OCI-LY3 (cell line): ENCODE results near the gene HOXA11.

ENCODE experiments used
- H2AFZ ChIP-seq: fragments of 200-600, 300-600 bp; shearing (Covaris generic); 2 replicates; pipeline ENCODE4 v1.6.0; 2014; ENCODE audit warnings: antibody characterized with exemption, low read depth, low read length
- H3K27ac ChIP-seq: fragments of 200-600, 300-600 bp; sonication (generic); 2 replicates; pipeline ENCODE4 v1.5.1; 2014; ENCODE audit warnings: mild to moderate bottlenecking, low read length, moderate library complexity, mixed read lengths
- H3K27me3 ChIP-seq: fragments of 200-600, 300-600 bp; sonication (generic); 2 replicates; pipeline ENCODE4 v1.6.1; 2014; ENCODE audit warnings: low read depth, low read length, mixed read lengths
- H3K36me3 ChIP-seq: fragments of 200-600, 300-600 bp; sonication (generic); replicated peaks from 2 replicates; pipeline ENCODE3; 2014; ENCODE audit warnings: low read depth, low read length, mixed read lengths
- H3K4me1 ChIP-seq: fragments of 300-600, 200-600 bp; sonication (generic); 2 replicates; pipeline ENCODE4 v1.6.1; 2014; ENCODE audit warnings: low read length, mixed read lengths
- H3K4me2 ChIP-seq: fragments of 200-600, 300-600 bp; sonication (generic); 2 replicates; pipeline ENCODE4 v1.6.1; 2014; ENCODE audit warnings: low read length, mixed read lengths
- H3K4me3 ChIP-seq: fragments of 300-600, 200-600 bp; sonication (generic); 2 replicates; pipeline ENCODE4 v1.5.1; 2014; ENCODE audit warnings: antibody characterized with exemption, mild to moderate bottlenecking, low read length, moderate library complexity
- H3K79me2 ChIP-seq: fragments of 300-600, 200-600 bp; shearing (Covaris generic); 2 replicates; pipeline ENCODE4 v1.6.1; 2014; ENCODE audit warnings: mild to moderate bottlenecking, low read length, mixed read lengths
- H3K9ac ChIP-seq: fragments of 300-600, 200-600 bp; shearing (Covaris generic); 2 replicates; pipeline ENCODE4 v1.6.0; 2014; ENCODE audit warnings: mild to moderate bottlenecking, low read length, moderate library complexity
- H3K9me3 ChIP-seq: fragments of 200-600, 300-600 bp; shearing (Covaris generic); 2 replicates; pipeline ENCODE4 v1.6.1; 2014; ENCODE audit warnings: low read length, mixed read lengths; ENCODE audit not compliant: insufficient read depth
- H4K20me1 ChIP-seq: fragments of 200-600, 300-600 bp; sonication (generic); 2 replicates; pipeline ENCODE4 v1.6.1; 2016; ENCODE audit warnings: low read length, mixed read lengths; ENCODE audit not compliant: insufficient read depth
- EZH2phosphoT487 ChIP-seq: fragments of 200-600 bp; shearing (Covaris generic); IDR thresholded peaks from 2 replicates; pipeline ENCODE4 v1.6.1; 2018; ENCODE audit warnings: antibody characterized with exemption, mixed run types, low read depth
- TF ChIP-seq, protein P1 (sequence below): fragments of 200-600, 300-600 bp; sonication (generic); IDR thresholded peaks from 2 replicates; pipeline ENCODE4 v1.5.1; 2014; ENCODE audit warnings: antibody characterized with exemption, low read length, low read depth

HOXA11 gene

DNA sequence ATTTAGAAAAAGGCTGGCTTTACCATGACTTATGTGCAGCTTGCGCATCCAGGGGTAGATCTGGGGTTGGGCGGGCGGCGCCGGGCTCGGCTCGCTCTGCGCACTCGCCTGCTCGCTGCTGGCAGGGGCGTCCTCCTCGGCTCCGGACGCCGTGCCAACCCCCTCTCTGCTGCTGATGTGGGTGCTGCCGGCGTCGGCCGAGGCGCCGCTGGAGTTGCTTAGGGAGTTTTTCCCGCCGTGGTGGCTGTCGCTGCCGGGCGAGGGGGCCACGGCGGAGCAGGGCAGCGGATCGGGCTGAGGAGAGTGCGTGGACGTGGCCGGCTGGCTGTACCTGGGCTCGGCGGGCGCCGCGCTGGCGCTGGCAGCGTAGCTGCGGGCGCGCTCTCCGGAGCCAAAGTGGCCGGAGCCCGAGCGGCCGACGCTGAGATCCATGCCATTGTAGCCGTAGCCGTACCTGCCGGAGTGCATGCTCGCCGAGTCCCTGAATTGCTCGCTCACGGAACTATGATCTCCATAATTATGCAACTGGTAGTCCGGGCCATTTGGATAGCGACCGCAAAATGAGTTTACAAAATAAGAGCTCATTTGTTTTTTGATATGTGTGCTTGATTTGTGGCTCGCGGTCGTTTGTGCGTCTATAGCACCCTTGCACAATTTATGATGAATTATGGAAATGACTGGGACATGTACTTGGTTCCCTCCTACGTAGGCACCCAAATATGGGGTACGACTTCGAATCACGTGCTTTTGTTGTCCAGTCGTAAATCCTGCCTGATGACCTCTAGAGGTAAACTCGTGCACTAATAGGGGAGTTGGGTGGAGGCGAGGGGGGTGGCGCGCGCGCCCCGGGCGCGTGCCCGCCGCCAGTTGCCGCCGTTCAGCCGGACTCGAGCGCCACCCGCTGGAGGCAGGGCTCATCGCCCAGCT is 41.7 kb downstream of the HOXA11 start, which contains the start of gene HOXA5:
Gene HOXA5 (minus strand): TSS at position 659 of the 927 bp plus-strand sequence. CDS start 74 bp downstream, at position 585.
- peak within 1 kb of the TSS; percentile 57 for H3K9ac ChIP-seq
- H3K4me1 ChIP-seq = 0 out of 2 replicates have a peak, but pooled peaks cover 3% of the 10 kb centered on the region
- no peaks in the 10 kb centered on the region for H4K20me1 ChIP-seq
- H3K27me3 ChIP-seq = no peaks in the 10 kb centered on the region; the same call in 1 of the 2 replicates
- H3K4me2 ChIP-seq = peak within 1 kb of the TSS; percentile 96
- H3K9me3 ChIP-seq = no peaks in the 10 kb centered on the region
- H3K36me3 ChIP-seq = no peaks in the 10 kb centered on the region
- TF ChIP-seq, protein P1, sequence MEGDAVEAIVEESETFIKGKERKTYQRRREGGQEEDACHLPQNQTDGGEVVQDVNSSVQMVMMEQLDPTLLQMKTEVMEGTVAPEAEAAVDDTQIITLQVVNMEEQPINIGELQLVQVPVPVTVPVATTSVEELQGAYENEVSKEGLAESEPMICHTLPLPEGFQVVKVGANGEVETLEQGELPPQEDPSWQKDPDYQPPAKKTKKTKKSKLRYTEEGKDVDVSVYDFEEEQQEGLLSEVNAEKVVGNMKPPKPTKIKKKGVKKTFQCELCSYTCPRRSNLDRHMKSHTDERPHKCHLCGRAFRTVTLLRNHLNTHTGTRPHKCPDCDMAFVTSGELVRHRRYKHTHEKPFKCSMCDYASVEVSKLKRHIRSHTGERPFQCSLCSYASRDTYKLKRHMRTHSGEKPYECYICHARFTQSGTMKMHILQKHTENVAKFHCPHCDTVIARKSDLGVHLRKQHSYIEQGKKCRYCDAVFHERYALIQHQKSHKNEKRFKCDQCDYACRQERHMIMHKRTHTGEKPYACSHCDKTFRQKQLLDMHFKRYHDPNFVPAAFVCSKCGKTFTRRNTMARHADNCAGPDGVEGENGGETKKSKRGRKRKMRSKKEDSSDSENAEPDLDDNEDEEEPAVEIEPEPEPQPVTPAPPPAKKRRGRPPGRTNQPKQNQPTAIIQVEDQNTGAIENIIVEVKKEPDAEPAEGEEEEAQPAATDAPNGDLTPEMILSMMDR = peak; percentile 72
- no peak for TF ChIP-seq EZH2phosphoT487
- no peak within 1 kb of the TSS; the same call in 1 of the 2 replicates for H2AFZ ChIP-seq
- H3K4me3 ChIP-seq = peak within 1 kb of the TSS; percentile 88
- no peaks in the 10 kb centered on the region; the same call in 1 of the 2 replicates for H3K79me2 ChIP-seq
- H3K27ac ChIP-seq = no peak within 1 kb of the TSS

DNA sequence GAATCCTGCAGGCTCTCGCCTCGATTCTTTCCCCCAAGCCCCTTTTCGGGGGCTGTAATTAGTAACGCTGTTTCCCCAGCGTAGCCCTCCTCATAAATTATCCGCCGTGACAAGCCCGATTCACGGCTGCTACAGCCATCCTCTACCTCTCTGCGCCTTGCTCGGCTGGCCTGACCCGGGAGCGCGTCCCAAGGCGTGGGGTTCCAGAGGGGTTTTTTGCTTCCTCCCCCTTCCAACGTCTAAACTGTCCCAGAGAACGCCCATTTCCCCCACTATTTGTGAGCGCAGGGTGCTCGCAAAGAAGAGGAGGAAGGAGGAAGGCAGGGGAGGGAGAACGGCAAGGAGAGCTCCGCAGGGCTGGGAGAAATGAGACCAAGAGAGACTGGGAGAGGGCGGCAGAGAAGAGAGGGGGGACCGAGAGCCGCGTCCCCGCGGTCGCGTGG is 42.4 kb downstream of the HOXA11 start:
- H3K36me3 ChIP-seq = no peaks in the 10 kb centered on the region
- H3K79me2 ChIP-seq = no peaks in the 10 kb centered on the region
- H2AFZ ChIP-seq = no peak overlapping the region; the same call in 1 of the 2 replicates
- H3K9ac ChIP-seq = peak overlapping the region; percentile 57
- H4K20me1 ChIP-seq = no peaks in the 10 kb centered on the region
- H3K27me3 ChIP-seq = peaks cover 5% of the 10 kb centered on the region
- TF ChIP-seq, protein P1 = no peak
- no peak for TF ChIP-seq EZH2phosphoT487
- peak overlapping the region; percentile 96 for H3K4me2 ChIP-seq
- 0 out of 2 replicates have a peak, but pooled peaks cover 3% of the 10 kb centered on the region for H3K4me1 ChIP-seq
- H3K4me3 ChIP-seq = peak overlapping the region; percentile 88
- H3K9me3 ChIP-seq = no peaks in the 10 kb centered on the region
- no peak overlapping the region for H3K27ac ChIP-seq

DNA sequence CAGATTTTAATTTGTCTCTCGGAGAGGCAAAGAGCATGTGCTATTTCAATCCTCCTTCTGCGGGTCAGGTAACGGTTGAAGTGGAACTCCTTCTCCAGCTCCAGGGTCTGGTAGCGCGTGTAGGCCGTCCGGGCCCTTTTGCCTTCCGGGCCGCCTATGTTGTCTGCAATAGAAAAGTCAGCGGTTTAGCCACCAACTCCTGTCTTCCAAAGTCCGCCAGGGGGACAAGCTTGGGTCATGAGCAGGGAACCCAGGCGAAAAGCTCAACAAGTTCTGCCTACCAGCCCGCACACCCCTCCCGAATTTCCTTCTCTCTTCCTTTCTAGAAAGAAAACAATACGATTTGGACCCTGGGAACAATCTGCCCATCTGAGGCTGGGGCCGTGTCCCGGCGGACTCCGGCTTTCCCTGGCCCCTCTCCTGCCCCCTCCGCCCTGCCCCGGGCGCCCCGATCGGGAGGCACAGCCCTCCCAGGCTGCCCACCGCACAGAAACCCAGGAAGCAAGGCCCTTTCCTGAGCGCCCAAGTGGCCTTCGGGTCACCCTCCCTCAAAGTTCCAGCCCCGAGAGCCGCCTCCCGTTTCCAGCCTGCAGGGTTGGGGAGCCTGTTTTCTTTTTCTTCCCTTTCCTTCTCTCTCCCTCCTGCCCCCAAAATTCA is 43.0 kb downstream of the HOXA11 start:
- no peaks in the 10 kb centered on the region for H3K9me3 ChIP-seq

More for the DNA sequence above, 43.0 kb downstream of the HOXA11 start:
- Histone ChIP-seq H3K4me3 (peak overlapping the region; percentile 88), H3K9ac (peak overlapping the region; percentile 57), H4K20me1 (no peaks in the 10 kb centered on the region), H3K36me3 (no peaks in the 10 kb centered on the region), H2AFZ (no peak overlapping the region), H3K27ac (no peak overlapping the region), H3K4me2 (peak overlapping the region; percentile 96), H3K4me1 (0 out of 2 replicates have a peak, but pooled peaks cover 3% of the 10 kb centered on the region), H3K27me3 (peaks cover 6% of the 10 kb centered on the region), H3K79me2 (no peaks in the 10 kb centered on the region)
- TF ChIP-seq EZH2phosphoT487 = no peak
- TF ChIP-seq, protein P1 = no peak
